Stimulated activated CD8-positive, alpha-beta memory T cell treated with anti-CD3 and anti-CD28 coated beads, Interleukin-12 subunit alpha, Interleukin-12 subunit beta, amount 100 ng/mL, for 1 hour (primary cell): ENCODE measurements around the gene MX2.
"Not testable (repeated sequence)": the region's sequence is repeated elsewhere in the genome, so short reads cannot be mapped to it uniquely, and the experiment has no call there.

Source experiments
- DNase-seq: peaks from one replicate; pipeline ENCODE4 v3.0.0-alpha.2; 2020; ENCODE audit warnings: low read depth

The MX2 gene

DNA sequence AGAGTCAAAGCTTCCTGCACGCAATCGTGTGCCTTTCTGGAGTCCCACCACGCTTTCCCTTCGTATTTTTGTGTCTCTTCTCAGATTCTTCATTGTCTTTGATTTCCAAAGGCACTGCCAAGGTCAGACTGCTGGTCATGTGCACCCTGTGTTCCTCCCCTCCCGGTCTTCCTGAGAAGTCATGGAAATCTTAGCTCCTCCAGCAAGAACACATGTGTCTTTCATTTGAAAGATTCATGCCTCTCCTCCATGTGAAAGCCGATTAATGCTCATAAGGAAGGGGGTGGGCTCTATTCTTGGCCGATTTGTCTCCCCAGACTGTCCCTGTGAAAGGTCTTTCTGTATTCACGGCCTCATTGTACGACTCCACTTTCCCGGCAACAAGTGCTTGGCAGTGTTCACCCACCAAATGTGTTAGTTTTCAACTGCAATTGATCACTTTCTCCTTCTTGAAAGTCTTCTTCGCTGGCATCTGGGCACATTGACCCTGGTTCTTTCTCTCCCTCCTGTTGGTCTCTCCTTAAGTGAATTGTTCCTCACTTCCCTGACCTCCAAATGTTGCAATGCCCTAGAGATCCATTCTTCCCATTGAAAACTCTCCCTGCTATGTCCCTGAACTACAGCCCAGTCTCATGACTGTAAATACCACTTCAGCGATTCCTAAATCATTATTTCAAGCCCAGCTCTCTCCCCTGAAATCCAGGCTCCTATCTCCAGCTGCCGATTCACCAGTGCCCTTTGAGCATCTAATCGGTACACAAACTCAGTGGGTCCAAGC is 25.4 kb downstream of the MX2 start:
- no peak for DNase-seq

- DNase-seq, result no peak
These were observed 26.0 kb downstream of the MX2 start for GRCh38 chr21:41387824-41388223.

- DNase-seq, result no peak
These were observed 26.4 kb downstream of the MX2 start for GRCh38 chr21:41388259-41388658.

DNA sequence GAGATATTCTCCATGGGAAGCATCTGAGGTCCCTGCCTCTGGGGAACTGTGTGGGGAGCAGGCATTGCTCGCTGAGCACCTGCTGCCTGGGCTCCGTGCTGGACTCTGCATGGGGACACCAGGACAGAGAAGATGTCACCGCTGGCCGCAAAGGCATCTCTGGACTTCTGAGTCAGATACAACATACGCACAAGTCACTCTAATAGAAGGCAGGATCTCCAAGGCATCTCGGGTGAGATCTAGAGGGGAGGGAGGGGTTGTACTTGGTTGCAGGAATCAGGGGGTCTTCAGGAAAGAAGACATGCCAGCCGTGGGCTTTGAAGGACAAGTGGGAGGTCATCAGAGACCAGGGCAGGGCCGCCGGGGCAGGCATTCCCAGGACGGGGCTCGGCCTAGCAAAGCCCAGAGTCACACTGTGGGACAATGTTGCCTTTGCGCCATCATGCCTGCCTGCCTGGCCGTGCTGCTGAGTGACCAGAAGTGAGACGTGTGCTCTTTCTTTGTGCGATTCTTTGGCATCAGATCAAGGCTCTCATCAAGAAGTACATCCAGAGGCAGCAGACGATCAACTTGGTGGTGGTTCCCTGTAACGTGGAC is 28.3 kb downstream of the MX2 start:
- no peak for DNase-seq

GRCh38 chr21:41393876-41394465 is 32.1 kb downstream of the MX2 start:
- DNase-seq, result no peak

DNA sequence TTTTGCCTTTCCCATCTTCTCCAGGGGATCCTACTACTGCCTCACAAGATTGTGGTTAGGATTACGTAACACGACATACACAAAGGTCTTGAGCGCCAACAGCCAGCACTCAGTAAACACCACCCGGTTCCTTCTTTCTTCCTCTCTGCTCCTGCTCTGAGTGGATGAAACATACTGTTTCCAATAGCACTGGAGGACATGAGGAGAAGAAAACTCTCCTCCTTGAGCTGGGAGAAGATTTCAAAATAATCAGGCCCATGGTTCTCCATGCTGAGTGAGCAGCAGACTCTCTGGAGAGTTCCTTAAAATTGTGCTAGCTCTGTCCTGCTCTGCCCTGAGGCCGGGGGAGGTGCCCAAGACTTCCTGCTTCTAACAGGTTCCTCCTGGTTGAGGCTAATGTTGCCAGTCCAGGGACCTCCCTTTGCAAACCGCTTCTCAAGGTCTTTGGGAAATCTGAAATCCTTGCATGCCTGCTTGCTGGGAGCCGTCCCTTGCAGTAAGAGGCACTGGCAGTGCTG is 34.8 kb downstream of the MX2 start:
- DNase-seq, result no peak

DNA sequence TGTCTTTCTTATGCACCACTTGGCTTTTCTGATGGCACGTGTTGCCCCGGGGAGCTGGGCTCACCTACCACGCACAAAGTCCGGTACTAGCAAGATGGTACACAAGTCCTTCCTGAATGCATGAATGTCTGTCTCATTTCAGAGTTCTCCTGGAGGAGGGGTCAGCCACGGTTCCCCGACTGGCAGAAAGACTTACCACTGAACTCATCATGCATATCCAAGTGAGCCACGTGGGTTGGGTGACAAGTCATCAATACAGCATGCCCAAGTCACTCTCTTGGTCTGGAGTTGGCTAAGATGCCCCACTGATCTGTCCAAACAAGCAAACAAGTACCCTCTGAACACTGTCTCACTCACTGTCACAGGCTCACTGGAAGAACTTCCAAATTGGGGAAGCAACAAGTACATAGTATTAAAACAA is 35.7 kb downstream of the MX2 start:
- no peak for DNase-seq

DNA sequence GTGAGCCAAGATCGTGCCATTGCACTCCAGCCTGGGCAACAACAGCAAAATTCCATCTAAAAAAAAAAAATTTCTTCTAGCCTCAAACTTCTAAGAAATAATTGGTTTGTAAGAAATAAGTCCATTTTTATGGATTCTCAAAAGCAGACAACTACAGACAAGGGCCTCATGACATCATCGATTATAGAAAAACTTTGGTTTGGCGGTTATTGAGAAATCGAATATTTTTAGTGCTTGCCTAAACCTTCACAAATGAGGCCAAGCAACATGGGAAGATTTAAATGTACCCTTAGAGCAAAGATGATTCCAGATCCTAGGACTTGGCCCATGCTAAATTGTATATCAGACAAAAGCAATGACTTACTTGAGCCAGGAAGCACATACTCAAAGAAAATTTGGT is 36.4 kb downstream of the MX2 start:
- DNase-seq, result no peak

DNA sequence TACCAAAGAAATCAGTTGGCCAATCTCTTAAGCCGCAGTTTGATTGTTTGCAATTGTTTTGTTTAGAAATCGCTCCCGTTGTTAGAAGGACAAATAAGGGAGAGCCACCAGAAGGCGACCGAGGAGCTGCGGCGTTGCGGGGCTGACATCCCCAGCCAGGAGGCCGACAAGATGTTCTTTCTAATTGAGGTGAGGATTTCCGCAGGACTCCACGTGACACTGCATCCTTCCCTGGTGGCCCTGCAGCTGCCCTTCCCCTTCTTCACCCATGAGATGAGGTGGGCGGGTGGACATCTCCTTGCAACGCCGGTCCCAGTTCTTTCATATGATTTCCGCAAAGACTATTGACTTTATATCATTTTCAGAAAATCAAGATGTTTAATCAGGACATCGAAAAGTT is 37.0 kb downstream of the MX2 start:
- no peak for DNase-seq

DNA sequence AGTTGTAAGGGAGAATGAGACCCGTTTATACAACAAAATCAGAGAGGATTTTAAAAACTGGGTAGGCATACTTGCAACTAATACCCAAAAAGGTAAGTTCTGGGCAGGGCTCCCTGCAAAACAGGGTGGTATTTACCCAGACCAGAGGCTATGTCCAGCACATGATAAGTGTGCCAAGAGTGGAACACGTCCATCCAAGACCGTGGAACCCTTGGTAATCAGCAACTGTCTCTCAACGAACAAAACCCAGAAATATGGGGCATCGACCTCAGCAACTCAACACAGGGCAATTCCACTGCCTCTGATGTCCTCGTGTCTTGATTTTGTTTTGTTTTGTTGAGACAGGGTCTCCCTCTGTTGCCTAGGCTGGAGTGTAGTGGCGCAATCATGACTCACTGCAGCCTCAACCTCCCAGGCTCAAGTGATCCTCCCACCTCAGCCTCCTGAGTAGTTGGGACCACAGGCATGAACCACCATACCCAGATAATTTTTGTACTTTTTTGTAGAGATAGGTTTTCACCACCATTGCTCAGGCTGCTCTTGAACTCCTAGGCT is 37.5 kb downstream of the MX2 start:
- no peak for DNase-seq

GRCh38 chr21:41402231-41402630 is 40.4 kb downstream of the MX2 start:
- DNase-seq, result no peak

DNA sequence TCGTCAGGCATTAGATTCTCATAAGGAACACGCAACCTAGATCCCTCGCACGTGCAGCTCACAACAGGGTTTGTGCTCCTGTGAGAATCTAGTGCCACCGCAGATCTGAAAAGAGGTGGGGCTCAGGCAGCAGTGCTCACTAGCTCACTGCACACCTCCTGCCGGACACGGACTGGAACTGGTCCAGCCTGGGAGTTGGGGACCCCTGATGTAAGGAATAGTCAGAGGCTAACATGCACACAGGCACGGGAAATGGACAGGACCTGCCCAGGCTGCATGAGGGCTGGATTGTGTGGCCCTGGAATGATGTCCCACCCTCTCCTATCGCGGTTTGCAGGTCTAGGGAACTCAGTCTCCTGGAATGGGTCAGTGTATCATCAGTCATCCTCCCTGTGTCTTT is 41.0 kb downstream of the MX2 start:
- DNase-seq, result no peak

DNA sequence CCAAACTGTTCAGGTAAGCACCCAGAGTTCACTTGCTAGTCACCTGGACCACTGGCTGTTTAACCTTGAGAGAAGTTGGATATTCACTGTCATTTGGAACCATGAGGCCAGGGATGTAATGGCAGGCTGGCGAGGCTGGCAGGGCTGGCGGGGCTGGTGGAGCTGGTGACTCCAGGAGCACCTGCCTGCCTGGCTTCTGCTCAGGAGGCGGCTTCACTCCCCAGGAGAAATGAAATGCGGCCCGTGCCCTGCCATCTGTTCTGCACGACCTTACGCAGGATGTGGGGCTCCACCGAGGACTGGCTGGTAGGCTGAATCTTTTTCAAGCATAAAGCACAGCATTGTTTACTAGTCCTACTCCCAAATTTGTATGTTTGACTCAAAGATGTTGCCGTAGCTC is 41.5 kb downstream of the MX2 start:
- no peak for DNase-seq

DNA sequence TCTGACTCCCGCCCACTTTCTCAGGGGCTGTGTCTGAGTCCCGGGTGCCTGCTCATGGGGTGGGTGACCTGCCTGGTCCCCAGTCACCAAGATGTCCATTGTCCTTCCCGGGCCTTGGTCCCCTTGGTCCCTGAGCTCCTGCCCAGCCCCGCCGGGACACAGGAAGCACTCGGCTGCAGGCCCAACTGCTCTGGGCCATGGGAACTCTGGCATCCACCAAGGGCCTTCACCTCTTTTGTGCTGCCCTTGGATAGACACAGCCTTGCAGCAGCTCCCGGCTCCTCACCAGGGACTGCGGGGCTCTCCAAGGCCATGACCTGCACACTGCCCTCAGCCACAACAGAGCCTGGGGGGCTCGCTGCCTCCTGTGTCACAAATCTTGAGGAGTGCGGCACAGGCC is 42.1 kb downstream of the MX2 start:
- DNase-seq, result no peak

- no peak for DNase-seq
These were observed 43.5 kb downstream of the MX2 start for GRCh38 chr21:41405321-41405720.

GRCh38 chr21:41406340-41406739 is 44.5 kb downstream of the MX2 start:
- no peak for DNase-seq

- no peak for DNase-seq
These were observed 46.0 kb downstream of the MX2 start for GRCh38 chr21:41407541-41408460.

DNA sequence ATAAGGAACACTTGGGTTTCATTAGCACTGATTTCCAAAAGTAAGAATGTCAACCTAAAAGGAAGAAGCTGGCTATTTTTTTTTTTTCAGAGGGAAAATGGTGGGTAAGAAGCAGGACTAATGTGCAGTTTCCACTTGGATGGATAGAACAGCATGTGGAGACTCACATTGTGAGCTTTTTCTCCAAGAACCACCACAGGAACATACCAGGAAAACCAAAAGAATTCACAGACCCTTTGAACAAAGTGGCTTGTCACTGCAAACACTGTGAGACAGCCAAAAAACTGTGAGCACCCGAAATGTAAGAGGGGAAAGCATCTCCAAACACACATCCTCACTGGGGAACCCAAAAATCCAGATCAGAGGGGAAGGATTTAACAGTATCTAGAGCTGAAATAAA is 48.5 kb downstream of the MX2 start:
- no peak for DNase-seq

GRCh38 chr21:41410767-41411448 is 49.1 kb downstream of the MX2 start:
- no peak for DNase-seq

GRCh38 chr21:41411449-41412089 is 49.7 kb downstream of the MX2 start:
- DNase-seq, result no peak

DNA sequence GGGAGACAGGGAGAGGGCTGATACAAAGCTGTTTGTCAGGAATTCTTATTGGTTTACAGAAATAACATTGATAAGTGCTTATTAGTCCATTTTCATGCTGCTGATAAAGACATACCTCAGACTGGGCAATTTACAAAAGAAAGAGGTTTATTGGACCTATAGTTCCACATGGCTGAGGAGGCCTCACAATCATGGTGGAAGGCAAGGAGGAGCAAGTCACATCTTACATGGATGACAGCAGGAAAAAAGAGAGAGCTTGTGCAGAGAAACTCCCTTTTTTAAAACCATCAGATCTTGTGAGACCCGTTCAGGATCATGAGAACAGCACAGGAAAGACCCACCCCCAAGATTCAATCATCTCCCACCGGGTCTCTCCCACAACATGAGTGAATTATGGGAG is 55.7 kb downstream of the MX2 start:
- not testable (repeated sequence) for DNase-seq
